Measurements from ENCODE around the gene STAT5B. TPM values are rescaled to one million over a fixed set of nuclear protein-coding genes. Genes with fewer than 3 reads are reported as not detected.

The STAT5B gene
- total RNA-seq, 4 donors from 2014 or later: 72.1 to 187 (median 144) TPM

DNA sequence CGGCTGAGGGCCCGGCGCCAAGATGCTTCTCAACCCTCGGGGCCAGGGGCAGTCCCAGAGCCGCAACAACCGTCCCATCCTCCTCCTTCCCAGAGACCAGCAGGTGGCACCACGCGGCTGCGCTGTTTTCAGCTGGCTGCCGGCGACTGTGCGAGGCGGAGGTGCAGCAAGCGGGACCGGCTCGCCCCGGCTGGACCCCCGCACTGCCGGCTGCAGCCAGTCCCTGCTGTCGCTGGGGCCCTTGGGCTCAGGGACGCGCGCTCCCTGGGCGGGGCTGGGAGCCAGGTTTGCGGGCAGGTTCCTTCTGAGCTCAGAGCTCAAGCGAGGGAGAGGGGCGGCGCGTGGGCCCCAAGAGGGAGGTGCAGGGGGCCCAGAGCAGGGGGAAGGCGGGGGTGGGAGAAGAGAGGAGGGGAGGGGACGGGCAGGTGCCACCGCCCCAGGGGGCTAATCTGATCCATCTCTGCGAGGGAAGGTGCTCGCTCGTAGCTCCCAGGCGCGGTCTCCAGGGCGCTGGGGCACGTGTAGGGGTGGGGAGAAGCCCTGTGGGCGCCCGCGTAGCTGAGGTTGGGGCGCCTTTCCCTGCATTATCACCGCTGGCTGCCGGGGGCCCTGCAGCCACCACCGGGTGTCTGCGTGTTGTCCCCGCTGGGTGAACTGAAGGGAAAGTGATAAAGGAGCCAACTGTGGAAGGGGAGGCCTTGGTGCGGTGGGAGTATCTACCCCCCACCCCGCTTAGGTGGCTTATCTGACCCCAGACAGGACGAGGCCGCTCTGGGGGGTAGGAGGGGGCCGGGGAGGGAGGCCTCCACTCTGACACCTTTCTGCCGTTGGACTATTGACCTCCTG, 36.3 kb upstream of the STAT5B start:
- intact Hi-C loops (cut with DNase I; ENCODE audit: low total_unique reads): no loop called here
- Histone ChIP-seq H3K36me3 (no peaks in the 10 kb centered on the region), H3K4me3 (peak overlapping the region in 1 of 2 donors; percentile 16), H3K9me3 (no peaks in the 10 kb centered on the region), H3K4me1 (peaks cover 10% of the 10 kb centered on the region in 2 donors), H3K27me3 (no peaks in the 10 kb centered on the region), H3K27ac (peak overlapping the region; percentile 90 to 94)
- TF ChIP-seq, protein P1, sequence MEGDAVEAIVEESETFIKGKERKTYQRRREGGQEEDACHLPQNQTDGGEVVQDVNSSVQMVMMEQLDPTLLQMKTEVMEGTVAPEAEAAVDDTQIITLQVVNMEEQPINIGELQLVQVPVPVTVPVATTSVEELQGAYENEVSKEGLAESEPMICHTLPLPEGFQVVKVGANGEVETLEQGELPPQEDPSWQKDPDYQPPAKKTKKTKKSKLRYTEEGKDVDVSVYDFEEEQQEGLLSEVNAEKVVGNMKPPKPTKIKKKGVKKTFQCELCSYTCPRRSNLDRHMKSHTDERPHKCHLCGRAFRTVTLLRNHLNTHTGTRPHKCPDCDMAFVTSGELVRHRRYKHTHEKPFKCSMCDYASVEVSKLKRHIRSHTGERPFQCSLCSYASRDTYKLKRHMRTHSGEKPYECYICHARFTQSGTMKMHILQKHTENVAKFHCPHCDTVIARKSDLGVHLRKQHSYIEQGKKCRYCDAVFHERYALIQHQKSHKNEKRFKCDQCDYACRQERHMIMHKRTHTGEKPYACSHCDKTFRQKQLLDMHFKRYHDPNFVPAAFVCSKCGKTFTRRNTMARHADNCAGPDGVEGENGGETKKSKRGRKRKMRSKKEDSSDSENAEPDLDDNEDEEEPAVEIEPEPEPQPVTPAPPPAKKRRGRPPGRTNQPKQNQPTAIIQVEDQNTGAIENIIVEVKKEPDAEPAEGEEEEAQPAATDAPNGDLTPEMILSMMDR (IDR thresholded peaks at IDR 0.05): peak; percentile 61 to 82 (median 76)
- peak in 1 of 2 donors; percentile 27 for TF ChIP-seq POLR2A (IDR thresholded peaks at IDR 0.05)
- DNase-seq: peak; percentile 86 to 88

DNA sequence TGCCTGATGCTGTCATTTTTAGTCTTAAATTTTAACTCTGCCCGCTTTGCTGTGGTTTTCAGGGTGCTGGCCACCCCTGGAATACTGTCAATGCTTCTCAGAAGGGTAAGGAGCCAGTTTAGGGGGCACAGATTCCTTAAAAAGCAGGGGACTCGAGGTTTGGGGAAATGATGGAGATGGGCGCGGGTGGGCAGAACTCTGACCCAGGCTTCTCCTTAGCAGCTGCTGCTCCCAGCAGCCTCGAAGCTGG, 35.8 kb upstream of the STAT5B start:
- H3K4me3 ChIP-seq: no peak overlapping the region
- H3K36me3 ChIP-seq: no peaks in the 10 kb centered on the region
- no peaks in the 10 kb centered on the region for H3K9me3 ChIP-seq
- no peaks in the 10 kb centered on the region for H3K27me3 ChIP-seq
- no peak for DNase-seq
- intact Hi-C loops (cut with DNase I; ENCODE audit: low total_unique reads): no loop called here
- peaks cover 10% of the 10 kb centered on the region in 2 donors for H3K4me1 ChIP-seq
- no peak for TF ChIP-seq POLR2A (IDR thresholded peaks at IDR 0.05)
- TF ChIP-seq, protein P1 (IDR thresholded peaks at IDR 0.05): no peak
- H3K27ac ChIP-seq: peak overlapping the region; percentile 90 to 94

DNA sequence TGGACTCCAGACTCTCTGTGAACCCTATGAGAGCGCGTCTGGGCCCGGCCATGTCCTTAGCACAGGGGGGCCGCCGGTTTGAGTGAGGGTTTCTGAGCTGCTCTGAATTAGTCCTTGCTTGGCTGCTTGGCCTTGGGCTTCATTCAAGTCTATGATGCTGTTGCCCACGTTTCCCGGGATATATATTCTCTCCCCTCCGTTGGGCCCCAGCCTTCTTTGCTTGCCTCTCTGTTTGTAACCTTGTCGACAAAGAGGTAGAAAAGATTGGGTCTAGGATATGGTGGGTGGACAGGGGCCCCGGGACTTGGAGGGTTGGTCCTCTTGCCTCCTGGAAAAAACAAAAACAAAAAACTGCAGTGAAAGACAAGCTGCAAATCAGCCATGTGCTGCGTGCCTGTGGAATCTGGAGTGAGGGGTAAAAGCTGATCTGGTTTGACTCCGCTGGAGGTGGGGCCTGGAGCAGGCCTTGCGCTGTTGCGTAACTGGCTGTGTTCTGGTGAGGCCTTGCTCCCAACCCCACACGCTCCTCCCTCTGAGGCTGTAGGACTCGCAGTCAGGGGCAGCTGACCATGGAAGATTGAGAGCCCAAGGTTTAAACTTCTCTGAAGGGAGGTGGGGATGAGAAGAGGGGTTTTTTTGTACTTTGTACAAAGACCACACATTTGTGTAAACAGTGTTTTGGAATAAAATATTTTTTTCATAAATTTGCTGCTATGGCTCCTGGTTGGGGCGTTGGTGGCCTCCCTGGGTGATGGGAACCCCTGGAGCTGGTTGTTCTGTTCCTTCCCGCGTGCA, 35.2 kb upstream of the STAT5B start:
- H3K4me3 ChIP-seq: no peak overlapping the region
- intact Hi-C loops (cut with DNase I; ENCODE audit: low total_unique reads): no loop called here
- TF ChIP-seq, protein P1 (IDR thresholded peaks at IDR 0.05): peak in 1 of 4 experiments; percentile 30
- TF ChIP-seq POLR2A (IDR thresholded peaks at IDR 0.05): peak; percentile 16 to 34
- no peaks in the 10 kb centered on the region for H3K9me3 ChIP-seq
- H3K4me1 ChIP-seq: peaks cover 10% of the 10 kb centered on the region in 2 donors
- H3K36me3 ChIP-seq: no peaks in the 10 kb centered on the region
- peak; percentile 93 to 95 for DNase-seq
- H3K27me3 ChIP-seq: no peaks in the 10 kb centered on the region
- peak overlapping the region; percentile 90 to 94 for H3K27ac ChIP-seq

DNA sequence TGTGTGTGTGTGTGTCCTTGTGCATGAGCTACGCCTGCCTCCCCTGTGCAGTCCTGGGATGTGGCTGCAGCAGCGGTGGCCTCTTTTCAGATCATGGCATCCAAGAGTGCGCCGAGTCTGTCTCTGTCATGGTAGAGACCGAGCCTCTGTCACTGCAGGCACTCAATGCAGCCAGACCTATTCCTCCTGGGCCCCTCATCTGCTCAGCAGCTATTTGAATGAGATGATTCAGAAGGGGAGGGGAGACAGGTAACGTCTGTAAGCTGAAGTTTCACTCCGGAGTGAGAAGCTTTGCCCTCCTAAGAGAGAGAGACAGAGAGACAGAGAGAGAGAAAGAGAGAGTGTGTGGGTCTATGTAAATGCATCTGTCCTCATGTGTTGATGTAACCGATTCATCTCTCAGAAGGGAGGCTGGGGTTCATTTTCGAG, 34.6 kb upstream of the STAT5B start:
- intact Hi-C loops (cut with DNase I; ENCODE audit: low total_unique reads): no loop called here
- Histone ChIP-seq H3K27me3 (no peaks in the 10 kb centered on the region), H3K4me3 (no peak overlapping the region), H3K9me3 (no peaks in the 10 kb centered on the region), H3K27ac (peak overlapping the region; percentile 90 to 94), H3K4me1 (peaks cover 10% of the 10 kb centered on the region in 2 donors), H3K36me3 (no peaks in the 10 kb centered on the region)
- no peak for DNase-seq
- TF ChIP-seq, protein P1 (IDR thresholded peaks at IDR 0.05): no peak
